NCI-H774 (cell line): Measurements from ENCODE around the gene KLF15.

ENCODE experiments used
- DNase-seq: peaks from one replicate; lab custom pipeline; 2025; lab: John Stamatoyannopoulos, UW

Gene KLF15

DNA sequence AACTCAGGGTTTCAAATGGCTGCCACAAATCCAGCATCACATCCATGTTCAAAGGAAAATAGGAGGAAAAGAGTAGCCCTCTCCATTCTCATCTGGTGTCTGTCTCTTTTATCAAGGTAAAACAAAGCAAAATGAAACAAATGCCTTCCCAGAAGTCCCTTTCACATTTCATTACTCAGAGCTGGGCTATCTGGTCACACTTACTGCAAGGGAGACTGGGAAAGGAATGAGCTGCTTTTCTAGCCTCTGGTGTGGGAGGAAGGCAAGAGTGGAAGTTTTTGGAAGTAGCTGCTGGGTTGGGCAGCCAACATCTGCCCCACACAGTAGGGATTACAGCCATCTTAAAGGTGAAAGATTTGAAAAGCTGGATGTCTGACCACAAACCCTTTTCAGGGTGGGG is 51.8 kb downstream of the KLF15 start:
- DNase-seq, result no peak

DNA sequence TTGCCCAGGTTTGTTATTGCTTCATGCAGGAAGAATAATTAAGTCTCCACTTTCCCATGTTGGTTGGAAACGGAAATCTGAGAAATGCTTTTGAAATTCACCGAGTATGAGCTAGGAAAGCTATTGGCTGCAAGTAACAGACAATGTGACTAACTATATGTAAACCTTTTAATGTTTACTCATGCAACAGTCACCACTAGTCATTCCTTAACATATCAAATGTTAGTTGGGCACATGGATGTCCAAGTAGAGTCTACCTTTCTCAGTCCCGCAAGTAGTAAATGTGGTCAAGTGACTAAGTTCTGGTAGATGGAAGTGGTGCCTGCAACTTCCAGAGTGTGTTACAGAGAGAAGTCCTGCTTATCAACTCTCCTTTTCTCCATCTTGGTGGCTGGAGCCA is 52.5 kb downstream of the KLF15 start:
- no peak for DNase-seq

DNA sequence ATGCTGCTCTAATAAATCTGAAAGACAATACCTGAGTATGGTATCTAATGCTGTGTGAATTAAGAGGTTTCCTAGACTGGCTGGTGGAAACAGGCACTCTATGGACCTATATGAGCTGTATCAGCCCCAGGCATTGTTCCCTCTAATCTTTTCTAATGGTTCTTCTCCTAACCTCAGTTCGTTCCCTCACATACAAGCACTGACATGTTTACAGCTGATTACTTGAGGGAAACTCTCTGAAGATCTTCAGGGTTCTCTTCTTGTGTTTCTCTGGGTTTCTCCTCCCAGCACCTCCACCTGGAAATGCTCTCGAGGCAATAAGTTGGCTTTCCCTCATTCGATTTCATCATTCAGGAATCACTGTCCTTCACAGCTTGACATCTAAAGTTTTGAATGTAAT is 52.9 kb downstream of the KLF15 start:
- no peak for DNase-seq

DNA sequence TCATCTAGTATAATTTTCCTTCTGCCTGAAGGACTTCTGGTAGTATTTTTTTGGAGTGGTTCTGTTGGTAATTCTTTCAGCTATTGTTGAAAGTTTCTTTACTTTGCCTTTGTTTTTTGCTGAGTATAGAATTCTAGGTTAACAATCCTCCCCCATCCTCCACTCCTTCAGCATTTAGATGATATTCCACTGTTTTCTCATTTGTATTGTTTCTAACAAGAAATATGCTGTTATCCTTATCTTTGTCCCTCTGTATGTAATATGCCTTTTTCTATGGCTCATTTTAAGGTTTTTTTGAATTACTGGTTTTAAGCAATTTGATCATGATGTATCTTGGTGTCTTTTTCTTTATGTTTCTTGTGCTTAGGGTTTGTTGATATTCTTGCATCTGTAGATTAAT is 53.9 kb downstream of the KLF15 start:
- DNase-seq, result no peak

DNA sequence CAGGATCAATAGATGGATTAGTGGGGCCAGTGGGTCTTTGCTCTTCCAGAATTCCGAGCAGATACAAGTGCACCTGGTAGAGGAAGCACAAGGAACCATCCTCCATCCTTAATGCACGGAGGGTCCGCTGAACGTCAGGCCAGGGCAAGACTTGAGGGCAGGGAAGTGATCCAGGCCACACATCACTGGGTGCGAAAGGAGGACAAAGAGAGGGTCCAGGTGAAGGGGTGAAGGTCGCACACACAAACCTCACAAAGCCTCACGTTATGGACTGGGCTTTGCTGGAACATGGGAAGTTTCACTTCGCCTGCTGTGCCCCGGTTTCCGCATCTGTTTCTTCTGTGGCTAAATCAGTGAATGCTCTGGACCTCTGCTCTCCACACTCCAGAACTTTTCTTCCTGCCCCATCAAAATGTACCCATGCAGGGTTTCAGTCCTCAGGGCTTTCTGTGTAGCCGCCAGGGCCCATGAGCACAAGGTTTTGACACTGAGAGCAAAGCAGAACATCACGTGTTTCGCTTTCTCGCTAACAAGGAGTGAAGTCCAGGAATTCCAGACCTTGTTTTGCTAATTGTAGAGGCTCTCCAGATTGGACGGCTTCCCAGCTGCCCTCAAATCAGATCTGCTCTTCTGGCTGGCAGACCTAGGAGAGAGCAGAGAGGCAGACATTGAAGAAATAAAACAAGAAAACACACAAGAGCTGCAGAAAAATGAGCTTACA is 56.3 kb downstream of the KLF15 start:
- no peak for DNase-seq

DNA sequence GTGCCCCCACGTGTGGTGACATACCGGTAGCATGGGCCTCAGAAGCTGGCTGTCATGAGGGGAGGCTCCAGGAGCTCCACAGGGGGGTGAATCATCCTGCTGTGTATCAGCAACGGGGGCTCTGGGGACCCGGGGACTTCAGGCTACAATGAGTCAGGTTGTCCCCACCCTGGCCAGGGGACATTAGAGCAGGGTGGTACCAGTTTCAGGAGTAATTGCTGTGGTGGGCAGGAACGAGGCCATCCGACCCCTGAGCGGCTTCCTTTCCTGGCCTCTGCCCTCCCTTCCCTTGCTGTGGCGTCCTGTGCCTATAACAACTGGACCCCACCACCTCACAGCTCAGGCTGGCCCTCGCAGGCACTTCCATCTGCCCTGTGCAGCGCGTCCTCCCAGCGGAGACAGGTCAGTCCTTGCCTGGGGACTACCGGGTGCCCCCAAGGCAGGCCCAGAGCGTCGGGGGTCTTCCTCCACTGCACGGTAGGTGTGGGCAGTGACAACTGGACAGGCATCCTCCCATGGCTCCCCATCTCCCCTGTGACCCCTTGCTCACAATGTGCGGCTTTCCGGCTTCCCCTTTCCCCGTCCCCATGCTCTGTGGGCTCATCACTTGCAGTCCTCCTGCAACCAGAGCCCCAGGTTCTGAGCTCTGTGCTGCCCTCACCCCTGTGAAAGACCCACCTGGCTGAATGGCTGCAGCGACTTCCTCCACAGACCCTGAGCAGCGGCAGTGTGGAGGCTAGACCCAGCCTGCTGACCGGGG is 57.0 kb downstream of the KLF15 start:
- DNase-seq, result no peak

DNA sequence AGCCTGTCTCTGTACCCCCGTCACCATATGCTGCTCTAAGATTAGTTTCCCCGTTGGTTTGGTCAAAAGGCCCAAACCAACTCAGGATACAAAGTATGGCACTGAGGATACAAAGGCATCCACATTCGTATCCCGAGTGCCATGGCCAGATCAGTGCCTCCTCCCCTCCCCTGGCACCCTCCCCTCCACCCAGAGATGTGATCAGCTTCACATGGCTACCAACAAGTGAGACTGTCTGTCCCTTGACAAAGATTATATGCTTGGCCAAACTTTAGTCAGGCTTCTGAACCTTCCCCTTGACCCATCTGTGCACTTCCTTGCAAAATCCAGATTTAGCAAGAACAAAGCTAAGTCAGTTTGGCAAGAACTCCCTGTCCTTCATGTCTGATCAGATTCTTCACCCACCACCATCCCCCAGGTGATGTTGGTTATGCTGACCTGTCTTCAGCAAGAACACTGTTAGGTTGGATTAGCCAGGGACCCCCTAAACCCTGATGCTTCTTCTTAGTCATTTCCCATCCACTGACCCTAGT is 61.7 kb downstream of the KLF15 start:
- DNase-seq, result no peak

DNA sequence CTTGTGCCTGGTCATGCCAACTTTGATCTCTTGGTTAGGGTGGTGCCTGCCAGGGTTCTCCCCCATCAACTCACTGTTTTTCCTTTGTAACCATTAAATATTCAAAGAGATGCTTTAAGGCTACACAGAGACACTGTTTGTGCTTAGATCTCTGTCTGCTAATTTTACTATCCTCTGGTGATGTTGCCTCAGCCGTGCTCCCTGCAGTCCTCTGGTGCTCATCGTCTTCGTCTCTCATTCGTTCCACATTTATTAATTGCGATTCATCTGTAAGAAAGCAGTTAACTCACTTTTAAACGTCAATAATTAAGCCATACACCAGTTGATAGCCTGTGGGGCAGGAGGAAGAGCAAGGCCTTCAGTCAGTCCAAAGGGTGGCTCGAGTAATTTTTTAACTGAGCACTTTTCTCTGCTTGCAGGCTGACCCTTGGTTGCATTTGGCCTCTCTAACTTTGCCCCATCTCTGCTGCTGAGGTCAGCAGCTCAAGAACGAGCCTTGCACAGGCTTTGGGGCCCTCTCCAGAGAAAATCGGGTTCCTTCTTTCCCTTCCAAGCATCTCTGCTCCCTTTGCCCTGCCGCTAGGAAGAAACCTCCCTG is 62.9 kb downstream of the KLF15 start:
- DNase-seq, result no peak

DNA sequence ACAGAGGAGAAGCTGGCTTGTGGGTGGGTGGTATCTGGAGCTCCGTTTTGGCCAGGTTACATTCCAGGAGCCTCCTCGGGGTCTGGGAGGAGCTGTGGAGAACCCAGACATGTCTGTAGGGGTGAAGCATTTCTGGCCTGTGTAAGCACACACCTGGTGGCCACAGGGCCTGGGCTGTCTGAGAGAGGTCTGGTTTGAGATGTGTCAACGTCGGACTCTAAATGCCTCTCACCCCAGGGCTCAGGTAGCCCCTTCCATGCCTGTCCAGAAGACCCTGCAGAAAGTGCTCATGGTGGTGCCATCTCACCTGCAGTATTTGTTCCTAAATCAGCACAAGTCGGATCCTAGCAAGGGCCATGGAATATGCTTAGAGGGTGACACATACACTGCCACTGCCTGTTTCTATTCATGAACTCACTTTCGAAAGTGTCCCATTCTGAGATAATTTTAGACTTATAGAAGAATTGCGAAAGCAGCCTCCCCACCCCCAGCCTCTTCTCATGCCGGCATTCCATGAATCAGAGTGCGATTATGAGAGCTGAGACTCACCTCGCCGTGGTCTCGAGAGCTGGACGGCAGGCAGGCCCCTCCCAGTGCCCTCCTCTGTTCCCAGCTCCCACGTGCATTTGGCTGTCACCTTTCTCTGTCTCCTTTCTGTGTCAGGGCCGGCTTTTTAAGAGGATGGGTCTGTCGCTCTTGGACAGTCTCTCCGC is 63.7 kb downstream of the KLF15 start:
- no peak for DNase-seq
